Keratinocyte (primary cell): ENCODE measurements around the gene TRIM8. TPM values are rescaled to one million over a fixed set of nuclear protein-coding genes. Genes with fewer than 3 reads are reported as not detected.

Source experiments
- DNase-seq: peaks from one replicate; pipeline ENCODE4 v3.0.0-alpha.2; 2011; ENCODE audit warnings: low read depth, missing footprints, low spot score
- FAIRE-seq: peaks from 2 replicates; lab custom pipeline; 2011; peaks lifted over from hg19 to GRCh38; lab: Jason Lieb, UNC
- H2AFZ ChIP-seq: 2 replicates; pipeline ENCODE4 v1.6.0; 2012; ENCODE audit warnings: low read length, control low read depth, inconsistent platforms; ENCODE audit not compliant: control insufficient read depth
- H3K27ac ChIP-seq: 2 replicates; pipeline ENCODE4 v1.5.1; 2011; ENCODE audit warnings: low read length; ENCODE audit not compliant: control insufficient read depth, insufficient read depth
- H3K27me3 ChIP-seq: 3 replicates; pipeline ENCODE4 v1.6.0; 2011; ENCODE audit warnings: low read length; ENCODE audit not compliant: control insufficient read depth, insufficient read depth; ENCODE audit errors: extremely low read depth
- H3K36me3 ChIP-seq, 2 experiments: 2 replicates in 1 of 2; 3 replicates in 1 of 2; pipeline ENCODE4 v1.5.1; 2011; ENCODE audit warnings: low read length in 2 of 2, mild to moderate bottlenecking in 1 of 2; ENCODE audit not compliant: control insufficient read depth in 2 of 2, insufficient read depth in 2 of 2; ENCODE audit errors: extremely low read depth in 1 of 2
- H3K4me1 ChIP-seq: 3 replicates; pipeline ENCODE4 v1.5.1; 2011; ENCODE audit warnings: low read length; ENCODE audit not compliant: control insufficient read depth, insufficient read depth; ENCODE audit errors: extremely low read depth
- H3K4me2 ChIP-seq: 3 replicates; pipeline ENCODE4 v1.6.0; 2011; ENCODE audit warnings: low read depth, low read length; ENCODE audit not compliant: control insufficient read depth, insufficient read depth; ENCODE audit errors: extremely low read depth
- H3K4me3 ChIP-seq, 3 experiments: fragments of 200-600 bp in 1 of 3; sonication (generic) in 1 of 3; 2 replicates in 2 of 3; 3 replicates in 1 of 3; pipeline ENCODE4 v1.5.1; 2011 to 2016; ENCODE audit warnings: low read length in 3 of 3, mild to moderate bottlenecking in 3 of 3, control low read depth in 2 of 3, inconsistent platforms in 1 of 3, low read depth in 1 of 3, mixed read lengths in 1 of 3, mixed run types in 1 of 3, moderate library complexity in 1 of 3; ENCODE audit not compliant: control insufficient read depth in 2 of 3, insufficient read depth in 2 of 3; ENCODE audit errors: extremely low read depth in 1 of 3
- H3K79me2 ChIP-seq: 2 replicates; pipeline ENCODE4 v1.6.0; 2012; ENCODE audit warnings: low read length; ENCODE audit not compliant: control insufficient read depth, insufficient read depth
- H3K9ac ChIP-seq: 3 replicates; pipeline ENCODE4 v1.6.0; 2011; ENCODE audit warnings: low read length; ENCODE audit not compliant: control insufficient read depth, insufficient read depth; ENCODE audit errors: extremely low read depth
- H3K9me1 ChIP-seq: 3 replicates; pipeline ENCODE4 v1.6.0; 2011; ENCODE audit warnings: low read length; ENCODE audit not compliant: control insufficient read depth, insufficient read depth; ENCODE audit errors: extremely low read depth
- H3K9me3 ChIP-seq: 2 replicates; pipeline ENCODE4 v1.5.1; 2012; ENCODE audit warnings: low read depth, low read length; ENCODE audit not compliant: control insufficient read depth
- H4K20me1 ChIP-seq: 3 replicates; pipeline ENCODE4 v1.6.0; 2011; ENCODE audit warnings: low read length; ENCODE audit not compliant: control insufficient read depth, insufficient read depth; ENCODE audit errors: extremely low read depth
- CTCF ChIP-seq, 3 experiments: IDR thresholded peaks in 1 of 3; conservative IDR thresholded peaks in 1 of 3; optimal IDR thresholded peaks in 1 of 3; 2 replicates in 2 of 3; 3 replicates in 1 of 3; pipeline versions ENCODE3 to v1.5.1; 2011; ENCODE audit warnings: low read length in 3 of 3, mild to moderate bottlenecking in 3 of 3, moderate library complexity in 2 of 3, control low read depth in 1 of 3, inconsistent platforms in 1 of 3; ENCODE audit not compliant: insufficient read depth in 2 of 3; ENCODE audit errors: extremely low read depth in 1 of 3
- EZH2 ChIP-seq: IDR thresholded peaks from one replicate; pipeline ENCODE4 v1.6.1; 2012; ENCODE audit warnings: inconsistent platforms, mild to moderate bottlenecking, low read length, moderate library complexity
- dilution Hi-C: fragments of 300-500 bp; cut with MboI; formaldehyde crosslinking; loops from one replicate; pipeline ENCODE4 v1.7.0; 2020; ENCODE audit warnings: low sequenced_read_pairs; ENCODE audit not compliant: extremely low pct_ligation_motif_present
- polyA plus RNA-seq, 5 experiments: library from polyadenylated mRNA; depleted of rRNA in 3 of 5; stranded (reverse) in 3 of 5; stranded (forward) in 1 of 5; unstranded in 1 of 5; fragments of >200 nt; gene quantifications; 1 replicate in 1 of 5; 2 replicates in 3 of 5; 3 replicates in 1 of 5; pipeline versions ENCODE4 v1.2.1 to v1.2.3, GENCODE V29; 2011 to 2012; ENCODE audit warnings: missing spikeins in 2 of 5, low read depth in 1 of 5, low replicate concordance in 1 of 5

TRIM8 gene
- polyA plus RNA-seq, 1 donor (not counting 4 experiments of a cell fraction or from before 2014, with no cell fraction given): 24.8 TPM

- no peaks in the 10 kb centered on the region for H3K9me3 ChIP-seq
- DNase-seq (no peak), FAIRE-seq (no peak)
- no peak overlapping the region for H2AFZ ChIP-seq
- no peak overlapping the region for H3K4me3 ChIP-seq
- H4K20me1 ChIP-seq: no peaks in the 10 kb centered on the region
- no peak overlapping the region for H3K9ac ChIP-seq
- TF ChIP-seq CTCF (optimal IDR thresholded peaks at IDR 0.05 in 1 of 3, IDR thresholded peaks at IDR 0.05 in 1 of 3, conservative IDR thresholded peaks at IDR 0.05 in 1 of 3; ENCODE audit: extremely low read depth in 1 of 3, insufficient read depth in 2 of 3, low read length in 3 of 3) (no peak), EZH2 (no peak)
- no peak overlapping the region for H3K4me2 ChIP-seq
- H3K27ac ChIP-seq: no peak overlapping the region
- H3K27me3 ChIP-seq: no peaks in the 10 kb centered on the region
- no peaks in the 10 kb centered on the region for H3K79me2 ChIP-seq
- peaks cover 0 to 1% of the 10 kb centered on the region in 2 experiments for H3K36me3 ChIP-seq
- dilution Hi-C loops: no loop called here
- H3K4me1 ChIP-seq: peaks cover 65% of the 10 kb centered on the region
- H3K9me1 ChIP-seq: peaks cover 2% of the 10 kb centered on the region
Measured at GRCh38 chr10:102631525-102632393, 12.5 kb upstream of the TRIM8 start.

GRCh38 chr10:102632394-102633111 is 11.7 kb upstream of the TRIM8 start:
- Histone ChIP-seq H3K79me2 (no peaks in the 10 kb centered on the region), H3K4me1 (peaks cover 60% of the 10 kb centered on the region), H3K9me1 (peaks cover 2% of the 10 kb centered on the region), H3K27ac (no peak overlapping the region), H3K36me3 (peaks cover 0 to 1% of the 10 kb centered on the region in 2 experiments), H3K4me2 (peak overlapping the region; percentile 20), H4K20me1 (no peaks in the 10 kb centered on the region), H3K4me3 (no peak overlapping the region), H3K9ac (peak overlapping the region; percentile 10), H3K9me3 (no peaks in the 10 kb centered on the region), H2AFZ (no peak overlapping the region), H3K27me3 (no peaks in the 10 kb centered on the region)
- TF ChIP-seq CTCF (optimal IDR thresholded peaks at IDR 0.05 in 1 of 3, IDR thresholded peaks at IDR 0.05 in 1 of 3, conservative IDR thresholded peaks at IDR 0.05 in 1 of 3; ENCODE audit: extremely low read depth in 1 of 3, insufficient read depth in 2 of 3, low read length in 3 of 3) (no peak), EZH2 (no peak)
- DNase-seq (no peak), FAIRE-seq (peak; percentile 34)
- dilution Hi-C loops: no loop called here
